ENCODE results near the gene WARS2.

Gene WARS2

DNA sequence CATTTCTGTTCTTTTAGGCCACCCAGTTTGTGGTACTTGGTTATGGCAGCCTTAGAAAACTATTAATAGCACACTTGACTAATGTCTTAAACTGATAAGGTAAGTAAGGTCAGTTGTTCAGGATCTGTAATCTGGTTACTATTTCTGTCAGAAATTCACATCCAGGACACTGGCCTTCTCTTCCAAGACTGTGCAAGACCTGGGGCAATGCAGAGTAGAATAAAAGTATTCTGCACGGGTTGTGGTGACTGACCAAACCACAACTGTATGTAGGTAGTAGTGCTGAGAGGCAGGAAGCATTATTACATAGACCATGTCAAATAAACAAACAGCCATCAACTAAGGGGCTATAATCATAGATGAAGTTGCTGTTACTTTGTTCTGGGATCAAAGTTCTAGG, 46.7 kb downstream of the WARS2 start:
- Histone ChIP-seq H3K4me1 (ENCODE audit: control insufficient read depth, insufficient read depth, low read length, poor library complexity, severe bottlenecking) (no peaks in the 10 kb centered on the region), H3K4me3 (ENCODE audit: insufficient read depth, low read depth, low read length, poor library complexity, severe bottlenecking) (no peak overlapping the region), H3K27ac (ENCODE audit: insufficient read depth, low read length, poor library complexity, severe bottlenecking) (no peak overlapping the region), H3K9me3 (ENCODE audit: control insufficient read depth, low read length) (no peaks in the 10 kb centered on the region), H3K27me3 (replicated peaks; ENCODE audit: control insufficient read depth, insufficient read depth, low read length, poor library complexity, severe bottlenecking) (no peaks in the 10 kb centered on the region), H3K36me3 (ENCODE audit: control insufficient read depth, insufficient read depth, low read length) (no peaks in the 10 kb centered on the region)
- DNase-seq: no peak

GRCh38 chr1:119091618-119092017, 48.8 kb downstream of the WARS2 start:
- no peaks in the 10 kb centered on the region for H3K9me3 ChIP-seq (ENCODE audit: control insufficient read depth, low read length)
- H3K4me1 ChIP-seq (ENCODE audit: control insufficient read depth, insufficient read depth, low read length, poor library complexity, severe bottlenecking): no peaks in the 10 kb centered on the region
- no peak overlapping the region for H3K27ac ChIP-seq (ENCODE audit: insufficient read depth, low read length, poor library complexity, severe bottlenecking)
- no peaks in the 10 kb centered on the region for H3K36me3 ChIP-seq (ENCODE audit: control insufficient read depth, insufficient read depth, low read length)
- no peak overlapping the region for H3K4me3 ChIP-seq (ENCODE audit: insufficient read depth, low read depth, low read length, poor library complexity, severe bottlenecking)
- no peaks in the 10 kb centered on the region for H3K27me3 ChIP-seq (replicated peaks; ENCODE audit: control insufficient read depth, insufficient read depth, low read length, poor library complexity, severe bottlenecking)
- DNase-seq: no peak

DNA sequence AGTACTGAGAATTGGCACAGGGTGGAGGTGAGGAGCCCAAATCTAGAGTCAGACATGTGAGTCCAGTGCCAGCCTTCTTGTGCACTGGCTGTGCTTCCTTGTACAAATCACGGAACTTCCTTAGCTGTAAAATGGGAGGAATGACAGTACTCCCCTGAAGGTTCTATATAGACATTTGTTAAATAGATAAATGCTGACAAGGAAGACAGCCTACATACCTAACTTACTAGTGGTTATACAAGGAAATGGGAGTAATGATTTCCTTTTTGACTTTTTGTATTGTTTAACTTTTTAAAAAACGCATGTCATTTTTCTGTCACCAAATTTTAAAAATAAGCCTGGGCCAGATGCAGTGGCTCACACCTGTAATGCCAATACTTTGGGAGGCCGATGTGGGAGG, 50.2 kb downstream of the WARS2 start:
- Histone ChIP-seq H3K4me3 (ENCODE audit: insufficient read depth, low read depth, low read length, poor library complexity, severe bottlenecking) (no peak overlapping the region), H3K36me3 (ENCODE audit: control insufficient read depth, insufficient read depth, low read length) (no peaks in the 10 kb centered on the region), H3K27me3 (replicated peaks; ENCODE audit: control insufficient read depth, insufficient read depth, low read length, poor library complexity, severe bottlenecking) (no peaks in the 10 kb centered on the region), H3K27ac (ENCODE audit: insufficient read depth, low read length, poor library complexity, severe bottlenecking) (no peak overlapping the region), H3K4me1 (ENCODE audit: control insufficient read depth, insufficient read depth, low read length, poor library complexity, severe bottlenecking) (no peaks in the 10 kb centered on the region), H3K9me3 (ENCODE audit: control insufficient read depth, low read length) (no peaks in the 10 kb centered on the region)
- no peak for DNase-seq

- Histone ChIP-seq H3K27ac (ENCODE audit: insufficient read depth, low read length, poor library complexity, severe bottlenecking) (no peak overlapping the region), H3K4me3 (ENCODE audit: insufficient read depth, low read depth, low read length, poor library complexity, severe bottlenecking) (no peak overlapping the region), H3K9me3 (ENCODE audit: control insufficient read depth, low read length) (no peaks in the 10 kb centered on the region), H3K36me3 (ENCODE audit: control insufficient read depth, insufficient read depth, low read length) (no peaks in the 10 kb centered on the region), H3K27me3 (replicated peaks; ENCODE audit: control insufficient read depth, insufficient read depth, low read length, poor library complexity, severe bottlenecking) (no peaks in the 10 kb centered on the region), H3K4me1 (ENCODE audit: control insufficient read depth, insufficient read depth, low read length, poor library complexity, severe bottlenecking) (no peaks in the 10 kb centered on the region)
- DNase-seq: no peak
Observed at GRCh38 chr1:119086830-119087229, 53.6 kb downstream of the WARS2 start.

DNA sequence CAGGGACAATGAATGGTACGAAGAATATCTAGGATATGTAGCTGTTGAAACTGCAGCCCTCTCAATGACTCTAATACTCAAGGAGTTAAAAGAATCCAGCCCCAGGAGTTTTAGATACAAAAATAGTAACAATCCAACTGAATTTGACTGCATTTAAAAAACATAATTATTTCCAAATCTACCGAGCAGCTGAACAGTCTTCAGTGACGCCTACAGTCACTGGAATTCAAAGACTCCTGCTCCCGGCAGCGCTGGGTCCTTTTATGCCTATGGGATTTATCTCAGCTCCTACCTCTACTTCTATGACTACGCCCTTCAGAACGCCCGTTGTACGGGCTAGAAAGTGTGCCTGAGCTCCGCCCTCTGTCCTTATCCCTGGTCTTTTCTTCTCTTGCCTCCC, 55.7 kb downstream of the WARS2 start:
- no peaks in the 10 kb centered on the region for H3K27me3 ChIP-seq (replicated peaks; ENCODE audit: control insufficient read depth, insufficient read depth, low read length, poor library complexity, severe bottlenecking)
- no peak overlapping the region for H3K4me3 ChIP-seq (ENCODE audit: insufficient read depth, low read depth, low read length, poor library complexity, severe bottlenecking)
- DNase-seq: no peak
- H3K36me3 ChIP-seq (ENCODE audit: control insufficient read depth, insufficient read depth, low read length): no peaks in the 10 kb centered on the region
- no peak overlapping the region for H3K27ac ChIP-seq (ENCODE audit: insufficient read depth, low read length, poor library complexity, severe bottlenecking)
- no peaks in the 10 kb centered on the region for H3K4me1 ChIP-seq (ENCODE audit: control insufficient read depth, insufficient read depth, low read length, poor library complexity, severe bottlenecking)
- no peaks in the 10 kb centered on the region for H3K9me3 ChIP-seq (ENCODE audit: control insufficient read depth, low read length)

DNA sequence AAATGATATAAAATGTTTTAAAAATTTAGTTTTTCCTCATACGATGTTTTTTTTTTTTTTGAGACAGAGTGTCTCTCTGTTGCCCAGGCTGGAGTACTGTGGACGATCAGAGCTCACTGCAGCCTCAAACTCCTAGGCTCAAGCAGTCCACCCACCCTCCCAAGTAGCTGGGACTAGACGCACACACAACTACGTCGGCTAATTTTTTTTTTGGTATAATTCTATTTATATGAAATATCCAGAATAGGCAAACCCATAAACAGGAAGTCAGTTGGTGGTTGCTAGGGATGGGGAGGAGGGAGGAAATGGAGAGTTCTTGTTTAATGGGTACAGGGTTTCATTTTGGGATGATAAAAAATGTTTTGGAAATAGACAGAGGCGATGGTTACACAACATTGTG, 56.5 kb downstream of the WARS2 start:
- Histone ChIP-seq H3K36me3 (ENCODE audit: control insufficient read depth, insufficient read depth, low read length) (no peaks in the 10 kb centered on the region), H3K27ac (ENCODE audit: insufficient read depth, low read length, poor library complexity, severe bottlenecking) (no peak overlapping the region), H3K4me1 (ENCODE audit: control insufficient read depth, insufficient read depth, low read length, poor library complexity, severe bottlenecking) (no peaks in the 10 kb centered on the region), H3K4me3 (ENCODE audit: insufficient read depth, low read depth, low read length, poor library complexity, severe bottlenecking) (no peak overlapping the region), H3K27me3 (replicated peaks; ENCODE audit: control insufficient read depth, insufficient read depth, low read length, poor library complexity, severe bottlenecking) (no peaks in the 10 kb centered on the region), H3K9me3 (ENCODE audit: control insufficient read depth, low read length) (no peaks in the 10 kb centered on the region)
- DNase-seq: no peak

- H3K36me3 ChIP-seq (ENCODE audit: control insufficient read depth, insufficient read depth, low read length): no peaks in the 10 kb centered on the region
- H3K9me3 ChIP-seq (ENCODE audit: control insufficient read depth, low read length): no peaks in the 10 kb centered on the region
- no peak overlapping the region for H3K27ac ChIP-seq (ENCODE audit: insufficient read depth, low read length, poor library complexity, severe bottlenecking)
- no peaks in the 10 kb centered on the region for H3K27me3 ChIP-seq (replicated peaks; ENCODE audit: control insufficient read depth, insufficient read depth, low read length, poor library complexity, severe bottlenecking)
- H3K4me3 ChIP-seq (ENCODE audit: insufficient read depth, low read depth, low read length, poor library complexity, severe bottlenecking): no peak overlapping the region
- DNase-seq: no peak
- H3K4me1 ChIP-seq (ENCODE audit: control insufficient read depth, insufficient read depth, low read length, poor library complexity, severe bottlenecking): no peaks in the 10 kb centered on the region
Observed at GRCh38 chr1:119083479-119083878, 57.0 kb downstream of the WARS2 start.

- no peaks in the 10 kb centered on the region for H3K4me1 ChIP-seq (ENCODE audit: control insufficient read depth, insufficient read depth, low read length, poor library complexity, severe bottlenecking)
- no peaks in the 10 kb centered on the region for H3K9me3 ChIP-seq (ENCODE audit: control insufficient read depth, low read length)
- H3K4me3 ChIP-seq (ENCODE audit: insufficient read depth, low read depth, low read length, poor library complexity, severe bottlenecking): no peak overlapping the region
- H3K27ac ChIP-seq (ENCODE audit: insufficient read depth, low read length, poor library complexity, severe bottlenecking): no peak overlapping the region
- no peaks in the 10 kb centered on the region for H3K36me3 ChIP-seq (ENCODE audit: control insufficient read depth, insufficient read depth, low read length)
- no peaks in the 10 kb centered on the region for H3K27me3 ChIP-seq (replicated peaks; ENCODE audit: control insufficient read depth, insufficient read depth, low read length, poor library complexity, severe bottlenecking)
- DNase-seq: no peak
Observed at GRCh38 chr1:119081700-119082099, 58.8 kb downstream of the WARS2 start.

DNA sequence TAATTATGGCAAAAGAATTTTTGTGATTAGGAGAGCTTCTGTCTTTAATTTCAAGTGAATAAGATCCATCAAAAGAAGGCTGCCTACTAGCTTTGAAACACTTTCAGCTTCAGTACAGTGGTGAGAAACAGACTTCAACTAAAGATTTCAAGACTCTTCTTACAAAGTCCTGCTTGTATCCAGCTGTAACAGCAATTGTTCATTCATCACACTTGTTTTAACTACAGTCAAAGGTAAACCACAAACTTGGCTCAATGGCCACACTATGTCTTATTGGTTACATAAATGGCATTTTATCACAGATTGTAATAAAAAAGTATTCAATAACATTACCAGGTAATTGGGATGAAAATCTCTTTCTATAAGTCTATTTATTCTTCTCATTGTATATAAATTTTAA, 59.2 kb downstream of the WARS2 start:
- no peaks in the 10 kb centered on the region for H3K9me3 ChIP-seq (ENCODE audit: control insufficient read depth, low read length)
- DNase-seq: no peak

GRCh38 chr1:119080586-119080985, 59.9 kb downstream of the WARS2 start:
- no peak for DNase-seq

More for the DNA sequence above, 59.2 kb downstream of the WARS2 start:
- H3K36me3 ChIP-seq (ENCODE audit: control insufficient read depth, insufficient read depth, low read length): no peaks in the 10 kb centered on the region
- H3K4me1 ChIP-seq (ENCODE audit: control insufficient read depth, insufficient read depth, low read length, poor library complexity, severe bottlenecking): no peaks in the 10 kb centered on the region
- no peaks in the 10 kb centered on the region for H3K27me3 ChIP-seq (replicated peaks; ENCODE audit: control insufficient read depth, insufficient read depth, low read length, poor library complexity, severe bottlenecking)
- H3K27ac ChIP-seq (ENCODE audit: insufficient read depth, low read length, poor library complexity, severe bottlenecking): no peak overlapping the region
- no peak overlapping the region for H3K4me3 ChIP-seq (ENCODE audit: insufficient read depth, low read depth, low read length, poor library complexity, severe bottlenecking)

DNA sequence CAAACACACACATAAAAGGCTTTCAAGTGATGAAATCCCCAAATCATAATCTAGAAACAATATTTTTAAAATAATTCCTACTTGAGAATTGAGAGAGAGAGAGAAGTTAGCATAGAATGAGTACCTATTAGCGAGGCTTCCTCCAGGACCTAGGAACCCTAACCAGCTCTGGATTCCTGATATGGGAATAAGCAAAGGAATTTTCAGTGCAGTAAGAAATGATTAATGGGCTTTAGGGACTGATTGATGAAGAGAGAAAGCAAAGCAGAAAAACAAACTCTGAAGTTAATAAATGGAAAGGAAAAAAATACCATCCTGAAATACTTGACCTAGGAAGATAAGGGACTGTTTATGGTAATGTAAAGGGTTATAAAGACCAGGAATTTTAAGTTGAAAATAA, 60.6 kb downstream of the WARS2 start:
- Histone ChIP-seq H3K27ac (ENCODE audit: insufficient read depth, low read length, poor library complexity, severe bottlenecking) (no peak overlapping the region), H3K4me1 (ENCODE audit: control insufficient read depth, insufficient read depth, low read length, poor library complexity, severe bottlenecking) (no peaks in the 10 kb centered on the region), H3K4me3 (ENCODE audit: insufficient read depth, low read depth, low read length, poor library complexity, severe bottlenecking) (no peak overlapping the region), H3K9me3 (ENCODE audit: control insufficient read depth, low read length) (no peaks in the 10 kb centered on the region), H3K36me3 (ENCODE audit: control insufficient read depth, insufficient read depth, low read length) (no peaks in the 10 kb centered on the region), H3K27me3 (replicated peaks; ENCODE audit: control insufficient read depth, insufficient read depth, low read length, poor library complexity, severe bottlenecking) (no peaks in the 10 kb centered on the region)
- DNase-seq: no peak

More at GRCh38 chr1:119080586-119080985, 59.9 kb downstream of the WARS2 start:
- Histone ChIP-seq H3K36me3 (ENCODE audit: control insufficient read depth, insufficient read depth, low read length) (no peaks in the 10 kb centered on the region), H3K27ac (ENCODE audit: insufficient read depth, low read length, poor library complexity, severe bottlenecking) (no peak overlapping the region), H3K4me3 (ENCODE audit: insufficient read depth, low read depth, low read length, poor library complexity, severe bottlenecking) (no peak overlapping the region), H3K4me1 (ENCODE audit: control insufficient read depth, insufficient read depth, low read length, poor library complexity, severe bottlenecking) (no peaks in the 10 kb centered on the region), H3K27me3 (replicated peaks; ENCODE audit: control insufficient read depth, insufficient read depth, low read length, poor library complexity, severe bottlenecking) (no peaks in the 10 kb centered on the region), H3K9me3 (ENCODE audit: control insufficient read depth, low read length) (no peaks in the 10 kb centered on the region)

Measured in effector memory CD4-positive, alpha-beta T cell (primary cell).